Tibial nerve (tissue), 4 donors: Measurements from ENCODE around the gene DNAH5. TPM values are rescaled to one million over a fixed set of nuclear protein-coding genes. Genes with fewer than 3 reads are reported as not detected.

ENCODE experiments used
- DNase-seq, 2 donors: peaks; one replicate each; pipeline ENCODE4 v3.0.0-alpha.2; 2019; ENCODE audit warnings: low spot score in 2 of 2
- H3K27ac ChIP-seq, 4 donors: fragments of 200-600 bp; sonication (generic) in 3 of 4; one replicate each; pipeline ENCODE4 v1.5.1; 2017 to 2019; ENCODE audit warnings: mild to moderate bottlenecking in 1 of 4
- H3K27me3 ChIP-seq, 2 donors: fragments of 200-600 bp; sonication (generic) in 1 of 2; one replicate each; pipeline versions ENCODE4 v1.5.1 to v1.6.0; 2017 to 2019
- H3K36me3 ChIP-seq, 3 donors: fragments of 200-600 bp; sonication (generic); one replicate each; pipeline ENCODE4 v1.5.1; 2018 to 2019
- H3K4me1 ChIP-seq, 4 donors: fragments of 200-600 bp; sonication (generic) in 3 of 4; one replicate each; pipeline ENCODE4 v1.5.1; 2017 to 2019
- H3K4me3 ChIP-seq, 4 donors: fragments of 200-600 bp; sonication (generic) in 3 of 4; one replicate each; pipeline ENCODE4 v1.5.1; 2017 to 2019; ENCODE audit warnings: mild to moderate bottlenecking in 1 of 4, moderate library complexity in 1 of 4
- H3K9me3 ChIP-seq, 4 donors: fragments of 200-600 bp; sonication (generic) in 3 of 4; one replicate each; pipeline ENCODE4 v1.5.1; 2017 to 2019
- CTCF ChIP-seq, 5 experiments: fragments of 200-600 bp in 3 of 5; fragments of 450-650 bp in 2 of 5; sonication (generic) in 3 of 5; IDR thresholded peaks; one replicate each; pipeline ENCODE4 v1.5.1; 2016 to 2019; ENCODE audit warnings: antibody characterized with exemption in 5 of 5, mild to moderate bottlenecking in 3 of 5, moderate library complexity in 2 of 5
- EP300 ChIP-seq, 2 donors: sonication (generic); formaldehyde crosslinking; IDR thresholded peaks; one replicate each; pipeline ENCODE4 v1.6.1; 2017; ENCODE audit warnings: antibody characterized with exemption in 2 of 2, mild to moderate bottlenecking in 1 of 2
- POLR2A ChIP-seq, 2 donors: fragments of 450-650 bp; IDR thresholded peaks; one replicate each; pipeline ENCODE4 v1.6.1; 2017; ENCODE audit warnings: antibody characterized with exemption in 2 of 2, mild to moderate bottlenecking in 2 of 2, moderate library complexity in 2 of 2
- WGBS, 2 donors: methylation state at CpG; one replicate each; pipeline ENCODE4 v1.1.5; 2018; 5-methylcytosine and 5-hydroxymethylcytosine counted together
- total RNA-seq, 4 donors: library from RNA; depleted of rRNA; stranded (reverse); fragments of >200 nt; gene quantifications; one replicate each; pipeline ENCODE4 v1.1.0, GENCODE V29; 2016

Gene DNAH5
- total RNA-seq, 4 donors from 2014 or later: 0.21 to 0.60 (median 0.31) TPM

DNA sequence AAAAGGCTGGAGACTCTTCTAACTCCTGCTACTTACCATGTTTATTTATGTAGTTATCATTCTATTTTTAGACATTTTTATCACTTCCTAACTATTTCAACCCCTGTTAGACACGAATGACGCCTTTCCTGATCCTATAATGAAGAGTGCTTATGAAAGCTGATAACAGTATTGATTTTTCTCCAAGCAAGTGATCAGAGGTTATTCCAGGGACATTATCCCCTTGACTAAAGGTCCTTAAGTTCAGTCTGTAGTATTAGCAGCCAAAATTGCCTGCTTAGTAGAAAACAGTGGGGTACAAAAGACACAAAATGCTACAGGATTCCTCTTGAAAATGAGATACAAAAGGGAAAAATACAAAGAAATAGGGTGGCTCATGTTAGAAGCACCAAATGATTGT is 235.6 kb downstream of the DNAH5 start:
- H3K27ac ChIP-seq: no peak overlapping the region
- H3K4me3 ChIP-seq: no peak overlapping the region
- H3K4me1 ChIP-seq: no peaks in the 10 kb centered on the region
- H3K27me3 ChIP-seq: no peaks in the 10 kb centered on the region
- no peaks in the 10 kb centered on the region for H3K36me3 ChIP-seq
- no peaks in the 10 kb centered on the region for H3K9me3 ChIP-seq
- no peak for DNase-seq
- no peak for TF ChIP-seq CTCF (IDR thresholded peaks at IDR 0.05)
- no peak for TF ChIP-seq POLR2A (IDR thresholded peaks at IDR 0.05)
- TF ChIP-seq EP300 (IDR thresholded peaks at IDR 0.05): no peak
- WGBS, 2 donors: 66 to 72% methylated on average over 2 of the region's 2 CpGs

GRCh38 chr5:13708432-13708831 is 236.1 kb downstream of the DNAH5 start:
- Histone ChIP-seq H3K27me3 (no peaks in the 10 kb centered on the region), H3K9me3 (no peaks in the 10 kb centered on the region), H3K27ac (no peak overlapping the region), H3K4me3 (no peak overlapping the region), H3K4me1 (no peaks in the 10 kb centered on the region), H3K36me3 (no peaks in the 10 kb centered on the region)
- DNase-seq: no peak
- no peak for TF ChIP-seq POLR2A (IDR thresholded peaks at IDR 0.05)
- TF ChIP-seq EP300 (IDR thresholded peaks at IDR 0.05): no peak
- 41 to 42% methylated on average over 2 of the region's 2 CpGs for WGBS, 2 donors

- no peaks in the 10 kb centered on the region for H3K36me3 ChIP-seq
- WGBS, 2 donors: 70 to 72% methylated on average over 4 of the region's 4 CpGs
- H3K9me3 ChIP-seq: no peaks in the 10 kb centered on the region
- no peak overlapping the region for H3K4me3 ChIP-seq
- DNase-seq: no peak
- H3K27ac ChIP-seq: no peak overlapping the region
- H3K27me3 ChIP-seq: no peaks in the 10 kb centered on the region
- no peaks in the 10 kb centered on the region for H3K4me1 ChIP-seq
- TF ChIP-seq EP300 (IDR thresholded peaks at IDR 0.05) (no peak), POLR2A (IDR thresholded peaks at IDR 0.05) (no peak), CTCF (IDR thresholded peaks at IDR 0.05) (no peak)
These were observed 240.1 kb downstream of the DNAH5 start for GRCh38 chr5:13704396-13704795.

GRCh38 chr5:13700626-13701025 is 243.9 kb downstream of the DNAH5 start:
- H3K9me3 ChIP-seq: no peaks in the 10 kb centered on the region
- H3K4me3 ChIP-seq: no peak overlapping the region
- no peaks in the 10 kb centered on the region for H3K36me3 ChIP-seq
- TF ChIP-seq CTCF (IDR thresholded peaks at IDR 0.05): no peak
- no peak for TF ChIP-seq EP300 (IDR thresholded peaks at IDR 0.05)
- TF ChIP-seq POLR2A (IDR thresholded peaks at IDR 0.05): no peak
- no peaks in the 10 kb centered on the region for H3K4me1 ChIP-seq
- WGBS, 2 donors: 85 to 88% methylated on average over 6 of the region's 6 CpGs
- no peak for DNase-seq
- no peaks in the 10 kb centered on the region for H3K27me3 ChIP-seq
- no peak overlapping the region for H3K27ac ChIP-seq

- no peak for TF ChIP-seq EP300 (IDR thresholded peaks at IDR 0.05)
- TF ChIP-seq POLR2A (IDR thresholded peaks at IDR 0.05): no peak
- TF ChIP-seq CTCF (IDR thresholded peaks at IDR 0.05): no peak
- Histone ChIP-seq H3K9me3 (no peaks in the 10 kb centered on the region), H3K4me3 (no peak overlapping the region), H3K4me1 (no peaks in the 10 kb centered on the region), H3K36me3 (no peaks in the 10 kb centered on the region), H3K27ac (no peak overlapping the region), H3K27me3 (no peaks in the 10 kb centered on the region)
- DNase-seq: no peak
- WGBS, 2 donors: 60 to 66% methylated on average over 3 of the region's 3 CpGs
These were observed 245.6 kb downstream of the DNAH5 start for GRCh38 chr5:13698885-13699284.
